Endothelial cell of umbilical vein (primary cell): ENCODE data around the gene ZNF420. TPM values are rescaled to one million over a fixed set of nuclear protein-coding genes. Genes with fewer than 3 reads are reported as not detected.
"Not testable (repeated sequence)": the region's sequence is repeated elsewhere in the genome, so short reads cannot be mapped to it uniquely, and the experiment has no call there.

Experiments
- BruUV-seq: library from RNA; stranded (reverse); fragments of 400-500 nt; replicated peaks from 2 replicates; lab custom pipeline; 2021; lab: Mats Ljungman, UMichigan
- CTCF ChIA-PET: fragments of 300-600, 350-600 bp; sonication (Branson Sonifier 250); formaldehyde crosslinking; loops from one replicate; lab custom pipeline; 2021; ENCODE audit warnings: antibody characterized with exemption, inconsistent platforms; lab: Charles Lee
- POLR2A ChIA-PET: fragments of 300-600, 350-600 bp; sonication (Branson Sonifier 250); formaldehyde crosslinking; loops from one replicate; lab custom pipeline; 2021; ENCODE audit warnings: antibody characterized with exemption, inconsistent platforms; lab: Charles Lee
- DNase-seq: peaks from one replicate; pipeline ENCODE4 v3.0.0-alpha.2; 2011; ENCODE audit warnings: low read depth, low spot score
- FAIRE-seq: peaks from 2 replicates; lab custom pipeline; 2011; peaks lifted over from hg19 to GRCh38; lab: Jason Lieb, UNC
- H2AFZ ChIP-seq: 2 replicates; pipeline ENCODE4 v1.6.0; 2012; ENCODE audit warnings: low read depth, low read length, control low read depth, inconsistent platforms
- H3K27ac ChIP-seq: 2 replicates; pipeline ENCODE4 v1.5.1; 2011; ENCODE audit warnings: low read depth, mild to moderate bottlenecking, control low read depth, low read length, moderate library complexity; ENCODE audit not compliant: insufficient read depth
- H3K27me3 ChIP-seq, 2 experiments: 2 replicates each; pipeline versions ENCODE4 v1.6.0 to v1.6.1; 2011; ENCODE audit warnings: low read length in 2 of 2, mixed read lengths in 1 of 2; ENCODE audit not compliant: control insufficient read depth in 2 of 2, insufficient read depth in 2 of 2
- H3K36me3 ChIP-seq, 2 experiments: 2 replicates in 1 of 2; 3 replicates in 1 of 2; pipeline ENCODE4 v1.5.1; 2011; ENCODE audit warnings: low read length in 2 of 2, mild to moderate bottlenecking in 1 of 2, moderate library complexity in 1 of 2; ENCODE audit not compliant: control insufficient read depth in 2 of 2, insufficient read depth in 2 of 2; ENCODE audit errors: extremely low read depth in 1 of 2
- H3K4me1 ChIP-seq: 3 replicates; pipeline ENCODE4 v1.5.1; 2011; ENCODE audit warnings: mild to moderate bottlenecking, low read length; ENCODE audit not compliant: control insufficient read depth, insufficient read depth; ENCODE audit errors: extremely low read depth
- H3K4me2 ChIP-seq: 2 replicates; pipeline ENCODE4 v1.6.1; 2011; ENCODE audit warnings: low read length, control low read depth, mixed read lengths; ENCODE audit not compliant: insufficient read depth
- H3K4me3 ChIP-seq, 3 experiments: fragments of 200-600 bp in 1 of 3; sonication (generic), shearing (Covaris generic) in 1 of 3; replicated peaks in 1 of 3; 2 replicates each; pipeline ENCODE4 v1.5.1; 2011 to 2016; ENCODE audit warnings: control low read depth in 3 of 3, low read length in 3 of 3, mild to moderate bottlenecking in 2 of 3, inconsistent platforms in 1 of 3, low read depth in 1 of 3, moderate library complexity in 1 of 3; ENCODE audit not compliant: insufficient read depth in 1 of 3
- H3K79me2 ChIP-seq: 2 replicates; pipeline ENCODE4 v1.6.0; 2012; ENCODE audit warnings: low read length, inconsistent platforms; ENCODE audit not compliant: control insufficient read depth, insufficient read depth
- H3K9ac ChIP-seq: replicated peaks from 2 replicates; pipeline ENCODE3; 2011; ENCODE audit warnings: low read length, control low read depth; ENCODE audit not compliant: insufficient read depth; ENCODE audit errors: extremely low read depth
- H3K9me1 ChIP-seq: replicated peaks from 3 replicates; pipeline ENCODE4 v1.6.0; 2011; ENCODE audit warnings: mild to moderate bottlenecking, low read length; ENCODE audit not compliant: control insufficient read depth, insufficient read depth; ENCODE audit errors: extremely low read depth
- H3K9me3 ChIP-seq: replicated peaks from 2 replicates; pipeline ENCODE4 v1.5.1; 2012; ENCODE audit warnings: low read length, inconsistent platforms; ENCODE audit not compliant: control insufficient read depth, insufficient read depth
- H4K20me1 ChIP-seq: replicated peaks from 2 replicates; pipeline ENCODE3; 2011; ENCODE audit warnings: mild to moderate bottlenecking, low read length; ENCODE audit not compliant: control insufficient read depth, insufficient read depth; ENCODE audit errors: extremely low read depth
- CTCF ChIP-seq, 2 donors: IDR thresholded peaks; 1 replicate in 1 of 2; 2 replicates in 1 of 2; pipeline ENCODE4 v1.5.1; 2011; ENCODE audit warnings: low read length in 2 of 2, mild to moderate bottlenecking in 2 of 2, moderate library complexity in 2 of 2, control low read depth in 1 of 2, inconsistent platforms in 1 of 2, low read depth in 1 of 2; ENCODE audit not compliant: insufficient read depth in 1 of 2; ENCODE audit errors: extremely low read depth in 1 of 2
- EZH2 ChIP-seq: IDR thresholded peaks from 2 replicates; pipeline ENCODE4 v1.6.1; 2012; ENCODE audit warnings: borderline replicate concordance, low read depth, mild to moderate bottlenecking, moderate library complexity, low read length, inconsistent platforms; ENCODE audit not compliant: severe bottlenecking
- FOS ChIP-seq: IDR thresholded peaks from 2 replicates; pipeline ENCODE4 v1.6.1; 2011; ENCODE audit warnings: mild to moderate bottlenecking, low read length, moderate library complexity, borderline replicate concordance; ENCODE audit not compliant: insufficient read depth
- GATA2 ChIP-seq: IDR thresholded peaks from 2 replicates; pipeline ENCODE4 v1.7.0; 2011; ENCODE audit warnings: low read depth, mild to moderate bottlenecking, moderate library complexity, mixed read lengths, low read length; ENCODE audit not compliant: insufficient read length, insufficient read depth
- JUN ChIP-seq: IDR thresholded peaks from 2 replicates; pipeline ENCODE4 v1.6.1; 2011; ENCODE audit warnings: borderline replicate concordance, low read depth; ENCODE audit not compliant: insufficient read length, insufficient read depth
- MAX ChIP-seq: IDR thresholded peaks from 2 replicates; pipeline ENCODE4 v1.6.1; 2011; ENCODE audit not compliant: insufficient read depth, insufficient read length
- MYC ChIP-seq: IDR thresholded peaks from one replicate; pipeline ENCODE4 v1.6.1; 2011; ENCODE audit warnings: mild to moderate bottlenecking, low read depth, low read length
- POLR2A ChIP-seq: IDR thresholded peaks from 2 replicates; pipeline ENCODE4 v1.6.1; 2012; ENCODE audit warnings: low read depth, mild to moderate bottlenecking, control low read depth, low read length
- POLR2AphosphoS5 ChIP-seq: IDR thresholded peaks from 2 replicates; pipeline ENCODE4 v1.6.1; 2012; ENCODE audit warnings: low read depth, mild to moderate bottlenecking, control low read depth, low read length, moderate library complexity; ENCODE audit not compliant: insufficient read depth
- dilution Hi-C: fragments of 300-500 bp; cut with MboI; formaldehyde crosslinking; loops from one replicate; pipeline ENCODE4 v1.15.0; 2019; ENCODE audit warnings: low sequenced_read_pairs; ENCODE audit not compliant: extremely low pct_ligation_motif_present
- intact Hi-C: fragments of 100-400 bp; cut with micrococcal nuclease; formaldehyde crosslinking; loops from one replicate; pipeline ENCODE4 v1.10.0; 2022
- polyA plus RNA-seq, 4 experiments: library from polyadenylated mRNA; depleted of rRNA in 3 of 4; stranded (reverse) in 3 of 4; unstranded in 1 of 4; fragments of >200 nt; gene quantifications; 2 replicates each; pipeline versions ENCODE4 v1.2.1 to v1.2.3, GENCODE V29; 2011 to 2012; ENCODE audit warnings: missing spikeins in 1 of 4
- total RNA-seq: library from RNA; stranded (reverse); gene quantifications from 2 replicates; pipeline ENCODE4 v1.2.3, GENCODE V29; 2021

Gene ZNF420
- total and polyA plus RNA-seq, 2 donors (not counting 3 experiments of a cell fraction or from before 2014, with no cell fraction given): 1.3 to 5.3 TPM

- Histone ChIP-seq H3K4me2 (no peak overlapping the region), H3K4me1 (no peaks in the 10 kb centered on the region), H2AFZ (no peak overlapping the region), H3K9me1 (no peaks in the 10 kb centered on the region), H3K9me3 (peaks cover 10% of the 10 kb centered on the region), H3K36me3 (no peaks in the 10 kb centered on the region), H3K9ac (no peak overlapping the region), H4K20me1 (no peaks in the 10 kb centered on the region), H3K79me2 (no peaks in the 10 kb centered on the region), H3K4me3 (no peak overlapping the region), H3K27ac (no peak overlapping the region), H3K27me3 (no peaks in the 10 kb centered on the region)
- FAIRE-seq (no peak), DNase-seq (no peak)
- BruUV-seq: no TSS peak
- intact Hi-C loops (no loop called here), dilution Hi-C loops (no loop called here)
- ChIA-PET POLR2A (no interaction called here), CTCF (no interaction called here)
- no peak for TF ChIP-seq FOS
- TF ChIP-seq JUN: no peak
- TF ChIP-seq MYC: no peak
- no peak for TF ChIP-seq EZH2
- TF ChIP-seq MAX: no peak
- TF ChIP-seq GATA2: no peak
- no peak for TF ChIP-seq CTCF (IDR thresholded peaks at IDR 0.05; ENCODE audit: extremely low read depth in 1 of 2, insufficient read depth in 1 of 2, low read depth in 1 of 2, low read length in 2 of 2)
- no peak for TF ChIP-seq POLR2A
- TF ChIP-seq POLR2AphosphoS5: no peak
Observed at GRCh38 chr19:37059142-37059541, 19.1 kb upstream of the ZNF420 start.

GRCh38 chr19:37064886-37065285, 13.3 kb upstream of the ZNF420 start:
- FAIRE-seq, H3K4me2 ChIP-seq, H3K4me3 ChIP-seq, H3K9ac ChIP-seq, H2AFZ ChIP-seq, H3K9me1 ChIP-seq, H3K79me2 ChIP-seq, BruUV-seq, intact Hi-C loops, H3K9me3 ChIP-seq, H3K27me3 ChIP-seq, H3K4me1 ChIP-seq, DNase-seq, H4K20me1 ChIP-seq, H3K27ac ChIP-seq, CTCF ChIA-PET, H3K36me3 ChIP-seq, dilution Hi-C loops, POLR2A ChIA-PET: not testable (repeated sequence)
